T1000 (cell line): ENCODE results near the gene APOLD1.
A peak's percentile ranks its signal among the peaks of the same experiment; 100 is the strongest.
"Not testable (repeated sequence)": the region's sequence is repeated elsewhere in the genome, so short reads cannot be mapped to it uniquely, and the experiment has no call there.

Experiments used
- DNase-seq: peaks from one replicate; lab custom pipeline; 2025; ENCODE audit warnings: mixed read lengths; lab: John Stamatoyannopoulos, UW

Gene APOLD1, protein sequence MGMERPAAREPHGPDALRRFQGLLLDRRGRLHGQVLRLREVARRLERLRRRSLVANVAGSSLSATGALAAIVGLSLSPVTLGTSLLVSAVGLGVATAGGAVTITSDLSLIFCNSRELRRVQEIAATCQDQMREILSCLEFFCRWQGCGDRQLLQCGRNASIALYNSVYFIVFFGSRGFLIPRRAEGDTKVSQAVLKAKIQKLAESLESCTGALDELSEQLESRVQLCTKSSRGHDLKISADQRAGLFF

DNA sequence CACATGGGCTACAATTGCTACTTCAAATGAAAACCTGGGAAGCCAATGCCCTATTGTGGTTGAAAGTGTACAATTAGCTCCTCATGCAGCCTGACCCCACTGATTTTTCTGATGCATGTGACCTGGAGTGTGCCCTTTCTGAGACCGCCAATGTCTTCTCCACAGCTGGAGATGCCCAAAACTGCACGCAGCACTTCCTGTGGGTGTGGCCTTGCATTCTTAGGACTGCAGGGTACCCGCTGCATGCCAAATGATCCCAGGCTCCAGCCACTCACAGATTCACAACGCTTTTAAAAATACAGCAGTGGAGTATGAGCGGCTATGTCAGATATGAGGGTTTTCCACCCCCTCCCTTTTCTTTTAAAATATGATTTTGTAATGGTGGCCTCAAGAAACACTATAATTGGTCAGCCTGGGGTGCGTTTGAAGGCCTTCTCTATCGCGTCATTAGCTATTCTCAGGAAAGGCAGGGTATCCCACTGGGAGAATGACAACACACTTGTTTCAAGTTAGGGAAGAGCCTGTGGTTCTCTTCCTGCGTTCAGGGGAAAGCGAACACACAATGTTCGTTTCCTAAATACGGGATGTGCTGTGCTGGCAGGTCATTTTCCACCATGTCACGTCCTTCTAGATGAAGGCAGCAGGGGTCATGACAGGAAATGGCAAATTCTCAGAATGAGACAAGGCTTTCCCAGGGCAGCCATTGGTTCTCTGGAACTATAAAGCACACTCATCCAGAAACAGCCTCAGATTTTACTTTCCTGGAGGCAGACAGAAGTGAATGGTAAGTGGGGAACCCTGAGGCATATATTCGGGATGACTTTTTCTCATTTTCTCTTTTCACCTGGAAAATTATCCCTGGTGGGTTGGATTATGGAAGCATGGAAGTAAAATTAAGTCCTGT is at the start of gene APOLD1:
APOLD1 (plus strand) TSS at position 749 of the 904 bp plus-strand sequence; CDS start at position 782, 33 bp downstream.
- DNase-seq, result no peak

DNA sequence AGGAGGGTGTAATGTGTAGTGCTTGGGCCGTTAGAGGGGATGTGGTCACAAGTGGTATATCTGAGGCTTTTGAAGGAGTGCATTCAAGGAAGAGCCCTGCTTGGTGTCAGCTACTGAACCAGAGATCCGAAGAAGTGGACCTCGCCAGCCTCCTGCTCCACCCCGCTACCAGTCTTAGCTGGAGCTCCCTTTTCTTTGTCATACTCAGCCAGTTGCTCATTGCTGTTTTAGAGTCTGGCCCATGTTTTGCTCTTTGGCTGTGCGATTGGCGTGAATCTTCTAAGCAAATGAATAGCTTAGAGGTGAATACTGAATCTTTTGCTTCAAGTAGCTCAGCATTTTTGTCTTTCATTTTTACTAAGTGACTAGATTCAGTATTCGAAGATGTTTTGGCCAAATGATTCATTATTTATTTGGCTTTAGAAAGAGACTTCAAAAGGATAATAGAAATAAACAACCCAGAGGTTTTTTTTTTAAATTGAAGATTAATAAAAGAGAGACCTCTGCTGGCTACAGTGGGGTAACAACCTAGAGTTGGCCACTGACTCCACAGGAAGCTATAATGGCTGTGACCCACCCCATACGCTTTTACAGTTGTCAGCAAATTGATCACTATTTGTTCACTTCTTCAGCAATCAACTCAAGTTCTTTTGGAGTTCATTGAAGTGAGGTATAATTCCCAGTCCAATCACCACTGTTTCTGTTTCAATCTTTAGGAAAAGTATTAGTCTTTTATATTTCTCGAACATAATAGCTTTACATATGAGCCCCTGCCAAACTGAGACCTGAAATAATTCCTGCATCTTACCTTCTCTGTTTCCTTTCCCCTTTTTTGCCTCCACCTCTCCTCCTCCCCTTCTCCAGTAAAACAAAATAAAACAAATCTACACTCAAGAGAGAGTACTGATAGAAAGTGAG is 48.4 kb upstream of the APOLD1 start:
- no peak for DNase-seq

DNA sequence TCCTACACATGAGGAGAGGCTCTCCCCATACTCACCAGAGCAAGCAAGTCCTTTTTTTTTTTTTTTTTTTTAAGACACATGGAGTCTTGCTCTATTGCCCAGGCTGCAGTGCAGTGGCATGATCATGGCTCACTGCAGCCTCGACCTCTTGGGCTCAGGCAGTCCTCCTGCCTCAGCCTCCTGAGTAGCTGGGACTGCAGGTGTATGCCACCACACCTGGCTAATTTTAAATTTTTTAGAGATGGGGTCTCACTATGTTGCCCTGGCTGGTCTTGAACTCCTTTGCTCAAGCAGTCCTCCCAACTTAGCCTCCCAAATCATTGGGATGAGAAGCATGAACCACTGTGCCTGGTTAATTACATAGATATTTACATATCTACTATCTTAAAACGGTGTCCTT is 47.3 kb upstream of the APOLD1 start:
- DNase-seq, result not testable (repeated sequence)

DNA sequence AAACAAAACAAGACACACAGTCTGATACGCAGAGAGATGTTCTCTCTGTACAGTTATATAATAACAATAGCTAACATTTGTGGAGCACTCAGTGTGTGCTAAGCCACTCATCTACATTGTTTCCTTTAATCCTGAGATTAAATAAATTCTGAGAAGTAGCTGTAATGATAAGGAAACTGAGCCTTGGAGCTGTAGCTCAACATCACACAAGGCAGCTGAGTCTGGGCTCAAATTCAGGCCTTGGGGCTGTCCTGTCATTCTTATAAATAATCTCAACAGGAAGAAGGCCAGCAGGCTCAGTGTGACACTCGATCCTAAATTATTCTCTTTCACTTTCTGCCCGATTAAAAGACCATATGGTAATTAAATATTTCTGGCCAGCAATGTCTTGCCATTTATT is 43.8 kb upstream of the APOLD1 start:
- no peak for DNase-seq

DNA sequence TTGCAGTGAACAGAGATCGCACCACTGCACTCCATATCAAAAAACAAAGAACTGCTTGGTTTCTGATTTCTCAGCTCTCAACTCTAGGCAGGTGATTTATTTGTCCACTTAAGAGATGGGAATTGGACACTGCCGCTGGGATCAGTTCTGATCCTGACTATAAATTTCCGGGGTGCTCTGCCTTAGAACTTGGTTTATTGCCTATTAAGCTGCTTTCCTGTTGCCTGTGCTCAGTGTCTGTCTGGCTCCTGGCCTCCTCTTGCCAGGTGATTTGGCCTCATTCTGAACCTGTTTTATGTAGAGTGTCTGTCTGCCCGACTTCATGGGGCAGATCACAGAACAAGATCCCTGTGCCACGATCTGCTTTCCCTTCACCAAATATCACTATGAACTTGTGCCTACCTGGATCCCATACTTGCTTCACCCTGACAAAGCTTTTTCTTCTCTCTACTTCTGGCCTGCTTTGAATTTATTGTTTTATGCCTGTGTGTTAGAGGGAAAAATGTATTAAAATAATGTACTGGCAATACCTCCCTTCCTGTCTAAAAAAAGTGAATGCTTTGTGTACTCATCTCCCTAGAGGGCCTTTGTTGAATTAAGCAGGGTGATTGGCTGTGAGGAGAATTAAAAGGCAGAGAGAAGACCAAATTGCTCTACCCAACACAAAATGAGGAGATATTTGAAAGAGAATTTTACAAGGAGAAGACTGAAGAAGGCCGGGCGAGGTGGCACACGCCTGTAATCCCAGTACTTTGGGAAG is 40.7 kb upstream of the APOLD1 start:
- no peak for DNase-seq

DNA sequence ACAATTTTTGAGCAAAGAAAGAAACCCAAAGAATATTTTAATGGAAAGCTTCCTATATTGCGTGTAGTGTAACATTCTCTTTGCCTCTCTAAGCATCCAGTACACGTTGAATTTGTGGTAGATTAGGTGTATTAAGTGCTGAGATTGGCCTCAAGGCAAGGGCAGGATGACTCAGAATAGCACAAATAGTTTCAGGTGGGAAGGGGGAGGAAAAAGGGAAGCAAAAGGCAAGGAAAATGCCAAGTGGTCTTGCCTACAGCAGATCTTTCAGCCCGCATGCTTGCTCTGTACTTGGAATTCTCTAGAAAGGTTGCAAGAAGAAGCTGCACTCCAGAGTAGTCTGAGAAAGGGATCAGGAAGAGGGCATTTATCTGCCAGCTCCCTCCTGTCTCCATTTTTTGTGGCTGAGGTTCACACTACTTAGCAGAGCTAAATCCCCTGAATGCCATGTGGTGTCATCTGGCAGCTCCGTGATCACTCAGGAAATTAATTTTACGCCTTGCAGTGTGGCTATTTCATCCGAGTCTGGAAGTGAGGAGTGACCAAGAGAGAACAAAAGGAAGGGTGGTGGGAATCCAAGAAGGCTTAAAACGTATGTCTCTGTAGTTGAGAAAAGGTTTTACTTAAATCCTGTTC is 39.8 kb upstream of the APOLD1 start:
- DNase-seq, result no peak

DNA sequence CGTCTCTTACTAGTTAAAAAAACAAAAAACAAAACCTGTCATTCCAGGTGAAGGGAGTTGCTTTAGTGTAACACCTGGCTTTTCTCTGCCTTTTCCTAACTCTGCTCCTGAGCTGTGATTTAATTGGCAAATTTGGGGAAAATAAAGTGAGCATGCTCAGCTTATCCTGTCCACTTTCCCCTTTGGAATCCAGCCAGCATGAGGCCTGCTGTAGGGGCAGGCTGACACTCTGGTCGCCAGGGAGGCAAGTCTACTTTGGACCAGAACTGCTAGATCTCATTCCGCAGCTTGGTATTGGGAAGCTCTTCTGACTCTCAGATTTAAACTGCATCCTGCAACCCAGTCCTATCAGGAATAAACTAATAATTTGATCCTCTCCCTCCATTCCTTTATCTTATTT is 38.2 kb upstream of the APOLD1 start:
- no peak for DNase-seq

DNA sequence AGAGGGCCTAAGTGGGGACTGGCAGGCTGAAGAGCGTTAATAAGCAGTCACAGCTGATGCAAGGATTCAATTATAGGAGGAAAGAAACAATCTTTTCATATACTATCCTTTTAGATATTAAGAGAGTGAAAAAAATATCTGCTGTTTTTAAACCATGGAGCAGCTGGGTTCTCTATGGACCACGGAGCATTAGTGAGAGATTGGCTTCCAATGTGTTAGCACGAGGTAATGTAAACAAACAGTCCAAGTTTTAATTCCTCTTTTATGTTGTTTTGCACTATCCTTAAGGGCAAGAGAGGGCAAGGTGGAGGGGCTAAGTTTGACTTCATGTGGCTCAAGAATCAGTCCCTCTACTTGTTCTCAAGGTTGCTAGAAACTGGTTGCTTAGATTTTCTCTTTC is 37.4 kb upstream of the APOLD1 start:
- DNase-seq, result no peak

DNA sequence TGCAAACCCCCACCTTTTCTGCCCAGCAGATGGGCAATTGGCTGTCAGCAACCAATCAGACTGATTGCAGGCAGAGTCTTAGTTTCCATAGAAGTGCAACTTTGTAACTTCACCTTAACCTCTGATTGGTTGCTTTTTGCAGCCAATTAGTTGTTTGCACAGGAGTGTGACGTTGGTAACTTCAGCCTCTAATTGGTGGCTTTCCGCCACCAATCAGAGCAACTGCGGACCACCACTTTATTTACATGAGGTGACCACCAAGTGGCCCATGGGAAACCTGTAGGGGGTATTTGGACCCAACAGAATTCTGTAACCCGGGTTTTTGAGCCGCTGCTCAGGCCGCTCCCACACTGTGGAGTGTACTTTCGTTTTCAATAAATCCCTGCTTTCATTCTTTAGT is 36.0 kb upstream of the APOLD1 start:
- DNase-seq, result peak; percentile 49

DNA sequence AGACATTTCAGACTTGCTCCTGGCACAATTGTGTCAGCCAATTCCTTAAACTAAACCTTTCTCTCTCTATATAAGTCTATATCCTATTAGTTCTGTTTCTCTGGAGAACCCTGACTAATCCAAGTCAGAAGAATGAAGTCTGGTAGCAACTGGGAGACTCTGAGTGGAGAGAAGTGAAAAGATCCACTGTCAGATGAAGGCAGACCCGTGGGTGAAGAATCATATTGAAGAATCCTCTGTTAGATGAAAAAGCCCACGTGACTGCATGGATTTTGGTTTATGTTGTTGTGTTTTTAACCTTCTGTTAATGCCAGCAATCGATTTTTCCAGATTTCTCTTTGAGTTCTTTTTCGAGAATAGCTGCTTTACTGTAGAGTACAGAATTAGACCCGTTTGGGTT is 29.5 kb upstream of the APOLD1 start:
- DNase-seq, result no peak

DNA sequence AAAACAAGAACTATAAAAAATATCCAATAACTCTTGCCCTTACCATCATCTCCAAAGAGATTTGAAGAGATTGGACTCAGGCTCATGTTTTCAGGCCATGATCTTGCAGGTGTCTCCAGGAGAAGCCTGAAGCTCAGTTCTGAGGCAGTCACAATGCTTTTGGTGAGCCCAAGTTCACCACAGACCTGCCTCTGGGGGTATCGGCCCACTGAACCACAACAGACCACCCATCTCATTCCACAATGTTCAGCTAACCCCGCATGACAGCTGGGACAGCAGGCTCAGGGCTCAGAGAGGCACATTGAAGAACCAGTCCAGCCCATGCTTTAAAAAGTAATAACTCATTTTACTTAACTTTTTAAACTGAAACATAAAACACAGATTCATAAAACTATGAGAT is 28.3 kb upstream of the APOLD1 start:
- no peak for DNase-seq

DNA sequence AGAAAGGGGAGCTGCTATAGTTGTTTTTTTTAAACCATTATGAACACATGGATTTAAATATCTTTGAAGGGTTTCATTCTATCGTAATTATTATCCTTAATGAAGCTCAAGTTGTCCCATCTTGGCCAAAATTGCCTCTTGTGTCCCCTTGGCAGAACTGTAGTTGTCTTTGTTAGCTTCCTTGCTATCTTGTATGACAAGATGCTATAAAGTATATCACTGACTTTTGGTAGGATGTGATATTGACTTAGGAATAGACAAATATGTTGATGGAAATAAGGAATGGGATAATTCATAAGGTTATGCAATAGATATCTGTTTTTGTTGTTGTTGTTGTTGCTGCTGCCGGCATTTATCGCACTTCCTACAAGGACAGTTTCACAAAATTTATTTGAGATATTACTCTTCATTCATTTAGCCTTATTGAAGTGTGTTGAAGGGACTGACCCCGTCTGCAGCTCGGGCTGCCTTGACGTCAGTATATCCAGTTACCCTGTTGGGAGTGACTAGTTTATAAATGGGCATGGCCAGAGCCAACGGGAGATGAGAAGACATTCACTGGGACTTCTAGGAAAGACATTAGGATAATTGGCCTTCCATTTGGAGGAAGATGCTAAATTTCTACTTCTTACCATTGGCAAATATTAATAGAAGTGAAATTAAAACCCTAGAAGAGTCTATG is 26.1 kb upstream of the APOLD1 start:
- no peak for DNase-seq

DNA sequence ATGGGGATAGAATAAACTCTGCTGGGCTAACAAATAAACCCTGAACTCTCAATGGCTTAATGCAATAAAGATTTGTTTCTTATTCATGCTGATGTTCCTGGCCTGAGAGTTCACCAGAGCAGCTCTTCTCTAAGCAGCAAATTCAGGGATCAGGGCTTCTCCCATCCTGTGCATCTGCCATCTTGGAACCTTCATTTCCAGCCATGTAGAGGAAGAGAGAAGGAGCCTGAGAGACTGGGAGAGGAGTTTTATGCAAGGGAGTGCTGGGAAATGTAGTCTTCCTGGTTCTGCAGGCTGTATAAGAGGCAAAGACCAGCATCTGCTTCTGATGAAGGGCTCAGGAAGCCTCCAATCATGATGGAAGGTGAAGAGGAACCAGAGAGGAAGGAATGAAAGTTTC is 20.6 kb upstream of the APOLD1 start:
- no peak for DNase-seq

DNA sequence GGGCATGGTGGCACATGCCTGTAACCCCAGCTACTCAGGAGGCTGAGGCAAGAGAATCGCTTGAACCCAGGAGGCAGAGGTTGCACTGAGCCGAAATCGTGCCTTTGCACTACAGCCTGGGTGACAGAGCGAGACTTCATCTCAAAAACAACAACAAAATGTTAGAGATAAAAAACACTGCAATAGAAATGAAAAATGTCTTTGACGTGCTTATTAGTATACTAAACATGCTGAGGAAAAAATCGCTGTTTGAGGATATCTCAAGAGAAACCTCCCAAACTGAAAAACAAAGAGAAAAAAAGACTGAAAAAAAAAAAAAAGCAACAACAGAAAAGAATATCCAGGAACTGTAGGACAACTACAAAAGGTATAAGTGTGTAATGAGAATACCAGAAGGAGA is 15.2 kb upstream of the APOLD1 start:
- no peak for DNase-seq

DNA sequence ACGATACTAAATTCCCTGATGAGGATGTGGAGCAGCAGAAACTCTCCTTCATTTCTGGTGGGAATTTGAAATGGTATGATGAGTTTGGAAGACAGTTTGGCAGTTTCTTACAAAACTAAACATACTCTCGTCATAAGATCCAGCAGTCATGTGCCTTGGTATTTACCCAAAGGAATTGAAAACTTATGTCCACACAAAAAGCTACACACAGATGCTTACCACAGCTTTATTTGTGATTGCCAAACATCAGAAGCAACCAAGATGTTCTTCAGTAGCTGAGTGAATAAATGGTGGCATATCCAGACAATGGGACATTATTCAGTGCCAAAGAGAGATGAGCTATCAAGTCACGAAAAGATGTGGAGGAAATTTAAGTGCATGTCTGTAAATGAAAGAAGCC is 10.7 kb upstream of the APOLD1 start:
- no peak for DNase-seq

DNA sequence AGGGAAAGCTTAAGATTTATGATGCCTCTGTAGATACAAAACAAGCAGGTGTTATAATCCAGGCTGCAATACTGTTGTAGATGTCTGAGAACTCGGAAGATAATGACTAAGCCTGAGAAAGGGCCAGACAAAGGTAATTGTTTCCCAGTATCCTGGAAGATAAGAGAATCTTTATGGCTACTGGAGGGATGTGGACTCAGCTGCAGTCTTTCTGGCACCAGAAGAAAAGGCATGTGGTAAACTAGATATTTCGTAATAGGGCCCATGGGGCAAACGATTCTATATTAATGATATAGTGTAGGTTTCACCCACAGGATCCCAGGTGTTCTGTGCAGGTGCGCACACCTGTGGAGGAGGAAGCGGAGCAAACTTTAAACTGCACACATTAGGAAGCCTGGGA is 9.2 kb upstream of the APOLD1 start:
- DNase-seq, result no peak

DNA sequence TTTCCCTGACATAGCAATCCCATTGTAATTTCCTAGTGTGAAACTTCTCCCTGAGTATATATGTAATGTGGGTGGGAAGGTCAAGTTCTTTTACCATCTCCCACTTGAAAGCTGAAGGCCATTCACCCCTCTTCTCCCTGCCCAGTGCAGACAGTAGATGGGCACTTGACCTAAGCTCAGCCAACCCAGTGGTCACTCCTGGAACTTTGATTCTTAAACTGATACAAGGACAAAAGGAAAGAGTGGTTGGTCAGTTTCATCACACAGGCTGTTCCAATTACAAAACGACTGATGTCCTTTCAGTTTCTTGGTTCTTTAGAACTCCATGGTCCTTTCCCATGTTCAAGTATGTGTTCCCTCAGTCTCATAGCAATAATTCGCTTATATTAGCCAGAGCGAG is 8.4 kb upstream of the APOLD1 start:
- no peak for DNase-seq

DNA sequence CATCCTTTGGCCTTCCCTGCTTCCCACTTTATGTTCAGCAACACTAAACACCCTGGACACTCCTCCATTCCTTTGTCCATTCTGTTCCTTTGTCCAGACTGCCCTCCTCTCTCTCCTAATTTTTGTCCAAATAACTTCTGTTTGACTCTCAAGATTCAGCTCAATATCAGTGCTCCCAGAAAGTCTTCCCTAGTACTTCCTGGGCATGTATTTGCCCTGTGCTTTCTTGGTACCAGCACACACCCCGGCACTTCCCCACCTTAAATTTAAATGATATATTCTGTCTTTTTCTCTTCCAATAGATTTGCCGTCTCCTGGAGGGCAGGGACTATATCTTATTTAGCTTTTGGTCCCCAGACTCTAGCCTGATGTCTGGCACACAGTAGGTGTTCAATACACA is 6.5 kb upstream of the APOLD1 start:
- DNase-seq, result no peak

DNA sequence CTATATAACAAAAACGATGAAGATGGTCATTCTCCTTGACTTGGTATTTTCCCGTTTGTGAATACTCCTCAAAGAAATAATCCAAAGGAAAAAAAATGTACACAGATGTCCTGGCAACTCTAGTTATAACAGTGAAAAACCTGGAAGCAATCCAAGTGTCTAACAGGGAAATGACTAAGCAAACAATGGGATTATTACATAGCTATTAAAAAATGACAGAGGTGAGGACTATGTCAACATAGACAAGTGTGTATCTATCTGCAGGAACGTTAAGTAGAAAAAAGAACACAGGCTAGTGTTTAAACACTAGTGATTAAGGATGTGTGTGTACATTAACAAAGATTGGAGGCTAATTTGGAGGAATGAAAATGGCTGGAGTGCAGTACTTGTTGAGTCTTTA is 5.9 kb upstream of the APOLD1 start:
- DNase-seq, result no peak

DNA sequence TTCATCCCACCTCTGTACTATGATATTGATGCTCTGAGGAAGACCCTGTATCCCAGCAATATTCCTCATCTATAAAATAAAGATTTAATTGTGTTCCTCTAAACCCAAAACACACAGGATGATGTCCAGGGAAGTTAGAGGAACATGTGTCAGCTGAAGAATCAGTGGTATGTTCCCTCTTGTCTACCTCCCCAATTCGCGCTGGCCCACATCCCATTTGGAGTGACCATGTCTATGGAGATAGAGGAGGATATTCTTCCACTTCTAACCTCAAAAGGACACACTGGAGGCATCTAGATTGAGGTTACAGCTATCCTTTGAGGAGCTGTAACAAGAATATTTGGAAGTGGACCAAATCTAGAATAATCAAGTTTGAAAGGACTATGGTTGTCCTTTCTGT is 1.3 kb upstream of the APOLD1 start:
- DNase-seq, result no peak

DNA sequence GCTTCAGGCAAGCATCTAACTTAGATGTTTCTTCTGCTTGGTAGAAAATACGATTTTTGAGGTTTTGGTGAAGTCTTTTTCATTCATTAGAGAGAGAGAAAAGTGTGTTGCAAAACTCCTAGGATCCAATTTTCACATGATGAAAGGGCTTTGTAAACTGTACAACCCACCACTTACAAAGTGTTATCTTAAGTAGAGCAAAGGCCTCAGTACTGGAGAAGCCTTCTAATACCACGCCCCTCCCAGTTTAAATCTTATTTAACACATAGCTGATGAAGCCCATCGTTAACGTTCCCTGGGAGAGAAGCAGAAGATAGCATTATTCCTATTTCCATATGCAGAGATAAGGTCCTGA is 869 bp downstream of the APOLD1 start:
- no peak for DNase-seq
